ENCODE data around the gene EMB.
"Not testable (repeated sequence)": the region's sequence is repeated elsewhere in the genome, so short reads cannot be mapped to it uniquely, and the experiment has no call there.

EMB gene

DNA sequence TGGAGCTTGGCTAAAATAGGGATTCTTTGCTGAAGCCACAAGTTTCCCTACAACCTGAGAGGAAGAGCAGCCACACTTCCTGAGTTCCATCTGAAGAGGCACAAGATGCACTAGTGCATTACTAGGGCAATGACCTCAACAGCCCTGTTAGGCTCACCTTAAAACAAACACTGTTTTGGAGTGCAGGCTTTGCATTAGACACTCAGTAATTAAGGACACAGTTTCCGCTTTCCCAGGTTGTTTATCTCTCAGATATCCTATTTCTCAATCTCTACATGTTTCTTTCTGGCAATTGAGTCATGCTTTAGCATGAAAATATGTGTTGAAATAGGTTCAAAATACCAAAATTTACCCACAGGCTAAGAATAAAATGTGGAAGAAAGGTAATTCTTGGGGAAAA, 34.2 kb downstream of the EMB start:
- Histone ChIP-seq H3K4me3 (ENCODE audit: low read depth, low read length) (no peak overlapping the region), H3K27me3 (no peaks in the 10 kb centered on the region), H3K4me1 (no peaks in the 10 kb centered on the region), H3K9me3 (no peaks in the 10 kb centered on the region), H3K36me3 (no peaks in the 10 kb centered on the region)
- TF ChIP-seq, protein P1, sequence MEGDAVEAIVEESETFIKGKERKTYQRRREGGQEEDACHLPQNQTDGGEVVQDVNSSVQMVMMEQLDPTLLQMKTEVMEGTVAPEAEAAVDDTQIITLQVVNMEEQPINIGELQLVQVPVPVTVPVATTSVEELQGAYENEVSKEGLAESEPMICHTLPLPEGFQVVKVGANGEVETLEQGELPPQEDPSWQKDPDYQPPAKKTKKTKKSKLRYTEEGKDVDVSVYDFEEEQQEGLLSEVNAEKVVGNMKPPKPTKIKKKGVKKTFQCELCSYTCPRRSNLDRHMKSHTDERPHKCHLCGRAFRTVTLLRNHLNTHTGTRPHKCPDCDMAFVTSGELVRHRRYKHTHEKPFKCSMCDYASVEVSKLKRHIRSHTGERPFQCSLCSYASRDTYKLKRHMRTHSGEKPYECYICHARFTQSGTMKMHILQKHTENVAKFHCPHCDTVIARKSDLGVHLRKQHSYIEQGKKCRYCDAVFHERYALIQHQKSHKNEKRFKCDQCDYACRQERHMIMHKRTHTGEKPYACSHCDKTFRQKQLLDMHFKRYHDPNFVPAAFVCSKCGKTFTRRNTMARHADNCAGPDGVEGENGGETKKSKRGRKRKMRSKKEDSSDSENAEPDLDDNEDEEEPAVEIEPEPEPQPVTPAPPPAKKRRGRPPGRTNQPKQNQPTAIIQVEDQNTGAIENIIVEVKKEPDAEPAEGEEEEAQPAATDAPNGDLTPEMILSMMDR (IDR thresholded peaks at IDR 0.05; ENCODE audit: low read depth, low read length): no peak
- DNase-seq: no peak

DNA sequence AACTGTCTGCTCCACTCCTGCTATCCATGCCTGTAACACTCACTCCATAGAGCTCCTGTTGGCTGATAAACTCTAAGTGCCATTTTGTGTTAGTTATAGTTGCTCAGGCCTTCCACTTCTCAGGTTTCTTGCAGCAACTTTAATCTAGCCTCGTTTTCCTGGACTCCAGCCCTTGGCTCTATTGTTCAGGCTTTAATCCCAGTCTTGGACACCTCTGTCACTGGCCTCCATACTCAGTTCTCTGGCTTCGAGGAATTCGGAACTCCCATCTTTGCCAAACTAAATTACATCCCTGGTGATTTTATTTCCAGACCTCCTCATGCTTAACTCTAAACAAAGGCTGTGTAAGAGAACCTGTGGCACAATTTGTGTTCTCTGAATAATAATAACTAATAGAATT, 39.8 kb downstream of the EMB start:
- no peak for DNase-seq
- H3K9me3 ChIP-seq: no peaks in the 10 kb centered on the region
- H3K4me1 ChIP-seq: no peaks in the 10 kb centered on the region
- H3K4me3 ChIP-seq (ENCODE audit: low read depth, low read length): no peak overlapping the region
- no peaks in the 10 kb centered on the region for H3K27me3 ChIP-seq
- TF ChIP-seq, protein P1 (IDR thresholded peaks at IDR 0.05; ENCODE audit: low read depth, low read length): no peak
- H3K36me3 ChIP-seq: no peaks in the 10 kb centered on the region

DNA sequence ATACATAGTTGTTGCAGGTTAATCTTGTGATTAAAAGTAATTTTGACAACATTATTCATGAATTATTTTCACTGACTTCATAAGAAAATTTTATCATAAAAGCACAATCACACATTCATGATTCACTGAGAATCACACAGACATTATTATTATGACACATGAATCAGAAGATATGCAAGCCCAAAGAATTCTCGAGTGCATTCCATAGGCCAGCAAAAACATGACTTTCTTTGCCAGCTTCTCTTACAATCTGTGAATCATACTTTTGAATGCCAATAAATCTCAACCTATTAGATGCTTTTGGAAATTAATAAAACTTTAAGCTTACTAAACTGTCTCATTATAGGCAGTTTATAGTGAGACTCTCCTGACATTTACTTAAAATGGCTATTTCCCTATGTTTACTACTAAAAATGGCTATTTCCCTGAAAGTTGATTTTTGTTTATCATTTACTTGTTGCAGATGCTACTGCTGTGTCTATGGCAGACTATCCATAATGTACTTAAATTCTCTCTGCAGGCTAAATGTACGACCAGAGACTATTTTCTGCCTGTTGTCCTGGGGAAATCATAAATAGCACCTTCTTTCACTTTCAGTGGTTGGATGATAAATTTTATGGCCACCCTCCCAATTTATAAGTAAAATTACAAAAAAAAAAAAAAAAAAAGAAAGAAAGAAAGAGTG, 47.0 kb downstream of the EMB start:
- H3K36me3 ChIP-seq; H3K27me3 ChIP-seq; DNase-seq; H3K9me3 ChIP-seq; H3K4me1 ChIP-seq; H3K4me3 ChIP-seq (ENCODE audit: low read depth, low read length): not testable (repeated sequence)

DNA sequence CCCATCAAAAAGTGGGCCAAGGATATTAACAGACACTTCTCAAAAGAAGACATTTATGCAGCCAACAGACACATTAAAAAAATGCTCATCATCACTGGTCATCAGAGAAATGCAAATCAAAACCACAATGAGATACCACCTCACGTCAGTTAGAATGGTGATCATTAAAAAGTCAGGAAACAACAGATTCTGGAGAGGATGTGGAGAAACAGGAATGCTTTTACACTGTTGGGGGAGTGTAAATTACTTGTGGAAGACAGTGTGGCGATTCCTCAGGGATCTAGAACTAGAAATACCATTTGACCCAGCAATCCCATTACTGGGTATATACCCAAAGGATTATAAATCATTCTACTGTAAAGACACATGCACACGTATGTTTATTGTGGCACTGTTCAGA, 48.8 kb downstream of the EMB start:
- H3K36me3 ChIP-seq; H3K4me3 ChIP-seq (ENCODE audit: low read depth, low read length); H3K9me3 ChIP-seq; DNase-seq; H3K4me1 ChIP-seq; H3K27me3 ChIP-seq: not testable (repeated sequence)

DNA sequence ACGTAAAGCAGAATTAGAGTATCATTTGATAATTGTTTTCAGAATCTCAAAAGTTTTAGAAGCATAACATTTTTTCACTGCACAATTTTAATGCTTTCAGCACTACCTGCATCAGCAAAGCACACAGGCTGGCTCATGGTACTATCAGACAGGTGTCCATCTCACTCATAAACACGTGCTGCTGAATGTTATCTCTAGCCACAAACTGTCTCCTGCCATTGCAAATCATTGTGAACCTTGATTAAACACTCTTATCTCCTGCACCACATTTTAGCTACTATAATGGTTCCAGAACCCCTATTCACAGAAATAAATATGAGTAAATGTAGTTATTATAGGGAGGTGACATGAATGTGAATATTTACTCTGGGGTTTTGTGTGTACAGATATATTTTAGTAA, 56.7 kb downstream of the EMB start:
- not testable (repeated sequence) for H3K4me1 ChIP-seq; H3K27me3 ChIP-seq; H3K9me3 ChIP-seq; DNase-seq; H3K4me3 ChIP-seq (ENCODE audit: low read depth, low read length); H3K36me3 ChIP-seq

DNA sequence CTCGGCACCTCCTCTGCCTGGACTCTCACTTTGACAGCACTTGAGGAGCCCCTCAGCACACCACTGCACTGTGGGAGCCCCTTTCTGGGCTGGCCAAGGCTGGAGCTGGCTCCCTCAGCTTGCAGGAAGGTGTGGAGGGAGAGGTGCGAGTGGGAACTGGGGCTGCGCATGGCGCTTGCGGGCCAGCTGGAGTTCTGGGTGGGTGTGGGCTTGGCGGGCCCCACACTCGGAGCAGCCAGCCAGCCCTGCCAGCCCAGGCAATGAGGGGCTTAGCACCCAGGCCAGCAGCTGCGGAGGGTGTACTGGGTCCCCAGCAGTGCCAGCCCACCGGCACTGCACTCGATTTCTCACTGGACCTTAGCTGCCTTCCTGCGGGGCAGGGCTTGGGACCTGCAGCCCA, 64.4 kb downstream of the EMB start:
- not testable (repeated sequence) for H3K36me3 ChIP-seq; H3K4me1 ChIP-seq; H3K27me3 ChIP-seq; H3K4me3 ChIP-seq (ENCODE audit: low read depth, low read length); DNase-seq; H3K9me3 ChIP-seq

DNA sequence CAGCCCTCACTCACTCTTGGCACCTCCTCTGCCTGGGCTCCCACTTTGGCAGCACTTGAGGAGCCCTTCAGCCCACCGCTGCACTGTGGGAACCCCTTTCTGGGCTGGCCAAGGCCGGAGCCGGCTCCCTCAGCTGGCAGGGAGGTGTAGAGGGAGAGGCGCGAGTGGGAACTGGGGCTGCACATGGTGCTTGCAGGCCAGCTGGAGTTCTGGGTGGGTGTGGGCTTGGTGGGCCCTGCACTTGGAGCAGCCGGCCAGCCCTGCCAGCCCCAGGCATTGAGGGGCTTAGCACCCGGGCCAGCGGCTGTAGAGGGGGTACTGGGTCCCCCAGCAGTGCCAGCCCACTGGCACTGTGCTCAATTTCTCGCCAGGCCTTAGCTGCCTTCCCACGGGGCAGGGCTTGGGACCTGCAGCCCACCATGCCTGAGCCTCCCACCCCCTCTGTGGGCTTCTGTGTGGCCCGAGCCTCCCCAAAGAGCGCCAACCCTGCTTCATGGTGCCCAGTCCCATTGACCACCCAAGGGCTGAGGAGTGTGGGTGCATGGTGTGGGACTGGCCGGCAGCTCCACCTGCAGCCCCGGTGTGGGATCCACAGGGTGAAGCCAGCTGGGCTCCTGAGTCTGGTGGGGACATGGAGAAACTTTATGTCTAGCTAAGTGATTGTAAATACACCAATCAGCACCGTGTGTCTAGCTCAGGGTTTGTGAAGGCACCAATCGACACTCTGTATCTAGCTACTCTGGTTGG, 71.6 kb downstream of the EMB start:
- H3K4me1 ChIP-seq; H3K27me3 ChIP-seq; H3K4me3 ChIP-seq (ENCODE audit: low read depth, low read length); DNase-seq; H3K9me3 ChIP-seq; H3K36me3 ChIP-seq: not testable (repeated sequence)

DNA sequence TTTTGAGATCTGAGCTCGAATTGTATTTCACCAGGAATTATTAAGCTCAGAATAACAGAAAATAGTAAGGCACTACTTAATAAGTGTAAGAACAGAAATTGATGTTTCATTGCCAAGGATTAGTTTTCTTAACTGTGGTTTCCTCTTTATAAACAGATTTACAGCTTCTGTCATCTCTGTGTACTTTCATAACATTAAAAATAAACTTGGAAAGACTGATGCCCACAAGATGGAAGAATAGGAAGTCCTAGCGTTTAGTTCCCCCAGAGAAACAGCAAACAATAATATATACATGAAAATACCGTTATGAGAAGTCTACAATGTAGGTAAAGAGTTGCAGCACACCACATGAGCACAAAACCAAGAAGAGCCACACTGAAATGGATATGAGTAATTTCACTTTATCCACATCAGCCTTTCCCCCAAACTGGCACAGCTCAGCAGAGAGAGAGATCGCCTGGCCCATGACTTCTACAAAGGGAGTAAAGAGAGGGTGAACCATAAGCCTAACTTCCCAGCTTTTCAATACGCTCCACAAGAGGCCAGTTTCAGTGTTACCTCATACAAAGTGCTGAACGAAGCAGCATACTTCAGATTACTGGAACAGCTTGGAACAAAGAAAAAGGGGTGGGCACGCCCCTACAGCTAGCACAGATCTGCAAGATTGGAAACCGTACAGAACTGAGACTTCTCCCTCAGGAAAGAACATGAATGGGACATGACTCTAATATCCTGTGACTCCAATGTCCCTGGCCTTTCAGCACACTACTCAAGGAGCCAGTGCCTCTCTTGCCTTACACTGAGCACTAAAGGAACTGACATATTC, 75.4 kb downstream of the EMB start:
- TF ChIP-seq, protein P1 (IDR thresholded peaks at IDR 0.05; ENCODE audit: low read depth, low read length): no peak
- no peaks in the 10 kb centered on the region for H3K9me3 ChIP-seq
- DNase-seq: no peak
- H3K4me1 ChIP-seq: no peaks in the 10 kb centered on the region
- H3K27me3 ChIP-seq: no peaks in the 10 kb centered on the region
- no peaks in the 10 kb centered on the region for H3K36me3 ChIP-seq
- H3K4me3 ChIP-seq (ENCODE audit: low read depth, low read length): no peak overlapping the region

DNA sequence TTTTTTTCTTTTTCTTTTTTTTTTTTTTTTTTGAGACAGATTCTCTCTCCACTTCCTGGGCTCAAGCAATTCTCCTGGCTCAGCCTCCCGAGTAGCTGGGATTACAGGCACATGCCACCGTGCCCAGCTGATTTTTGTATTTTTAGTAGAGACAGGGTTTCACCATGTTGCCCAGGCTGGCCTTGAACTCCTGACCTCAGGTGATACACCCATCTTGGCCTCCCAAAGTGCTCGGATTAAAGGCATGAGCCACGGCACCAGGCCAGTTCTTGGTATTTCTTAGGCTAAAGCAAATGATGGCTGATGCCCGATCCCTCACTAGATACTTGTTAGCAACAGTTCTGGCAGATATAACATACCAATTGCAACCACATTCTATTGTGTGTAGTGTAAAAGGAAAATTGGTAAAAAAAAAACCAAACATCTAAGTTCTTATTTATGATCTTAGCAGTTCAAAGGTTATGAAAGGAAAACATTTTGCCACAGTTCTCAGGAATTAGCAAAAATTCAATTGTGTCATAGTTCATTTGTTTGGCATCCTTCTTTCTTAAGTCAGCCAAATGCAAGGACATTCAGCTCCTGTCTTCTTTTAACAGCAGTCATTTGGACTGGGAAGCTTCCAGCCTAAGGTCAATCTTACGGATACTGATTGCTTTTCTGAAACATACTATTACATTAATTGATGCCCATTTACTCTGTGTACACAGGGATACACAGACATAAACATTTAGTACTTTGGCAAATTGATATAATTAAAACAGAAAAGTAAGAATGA, 76.4 kb downstream of the EMB start:
- H3K4me3 ChIP-seq (ENCODE audit: low read depth, low read length); H3K4me1 ChIP-seq; H3K9me3 ChIP-seq; H3K36me3 ChIP-seq; DNase-seq; H3K27me3 ChIP-seq: not testable (repeated sequence)

Measured in BE2C (cell line).